ENCODE results near the gene DIP2B. TPM values are rescaled to one million over a fixed set of nuclear protein-coding genes. Genes with fewer than 3 reads are reported as not detected.

DIP2B gene
- total and polyA plus RNA-seq, 2 of the 13 experiments (the other 11 are each of a cell fraction or from before 2014, with no cell fraction given) = 32.1 to 35.8 TPM

- TF ChIP-seq ZNF788 (CRISPR knock-in tag; IDR thresholded peaks at IDR 0.05; ENCODE audit: borderline replicate concordance) (no peak), MEIS2 (CRISPR knock-in tag; IDR thresholded peaks at IDR 0.05) (no peak), PCBP2 (optimal IDR thresholded peaks at IDR 0.05; ENCODE audit: low read depth, low read length, poor library complexity, severe bottlenecking) (no peak), ZBTB38 (CRISPR knock-in tag; IDR thresholded peaks at IDR 0.05) (no peak), KAT8 (CRISPR knock-in tag; IDR thresholded peaks at IDR 0.05) (0 out of 2 replicates have a peak, but pooled peaks have one; percentile 22), MYPOP (CRISPR knock-in tag; IDR thresholded peaks at IDR 0.05) (no peak), ZIK1 (CRISPR knock-in tag; IDR thresholded peaks at IDR 0.05; ENCODE audit: borderline replicate concordance, low read depth) (no peak), CEBPG (CRISPR knock-in tag; IDR thresholded peaks at IDR 0.05) (0 out of 2 replicates have a peak, but pooled peaks have one; percentile 13), YEATS4 (CRISPR knock-in tag; IDR thresholded peaks at IDR 0.05; ENCODE audit: borderline replicate concordance) (no peak), ZNF749 (CRISPR knock-in tag; IDR thresholded peaks at IDR 0.05; ENCODE audit: borderline replicate concordance) (no peak), ZNF563 (CRISPR knock-in tag; IDR thresholded peaks at IDR 0.05) (no peak), NR3C1 (CRISPR knock-in tag; IDR thresholded peaks at IDR 0.05) (no peak), SP140L (CRISPR knock-in tag; IDR thresholded peaks at IDR 0.05; ENCODE audit: borderline replicate concordance) (no peak), DNMT1 (CRISPR knock-in tag; IDR thresholded peaks at IDR 0.05) (no peak), SP5 (CRISPR knock-in tag; IDR thresholded peaks at IDR 0.05; ENCODE audit: borderline replicate concordance, low read depth) (no peak), TBL1XR1 (IDR thresholded peaks at IDR 0.05; ENCODE audit: borderline replicate concordance, low read length, partially characterized antibody) (peak; percentile 31), ZNF446 (CRISPR knock-in tag; IDR thresholded peaks at IDR 0.05) (no peak), HNRNPH1 (optimal IDR thresholded peaks at IDR 0.05; ENCODE audit: low read depth, low read length) (no peak), DR1 (CRISPR knock-in tag; IDR thresholded peaks at IDR 0.05) (no peak), STAT5B (CRISPR knock-in tag; IDR thresholded peaks at IDR 0.05) (no peak), TEAD3 (CRISPR knock-in tag; optimal IDR thresholded peaks at IDR 0.05; ENCODE audit: borderline replicate concordance) (peak; percentile 74), ZNF577 (CRISPR knock-in tag; IDR thresholded peaks at IDR 0.05; ENCODE audit: borderline replicate concordance, low read depth) (no peak), ZNF768 (CRISPR knock-in tag; IDR thresholded peaks at IDR 0.05) (no peak), KMT2A (CRISPR knock-in tag; IDR thresholded peaks at IDR 0.05) (no peak), ZNF235 (CRISPR knock-in tag; IDR thresholded peaks at IDR 0.05; ENCODE audit: borderline replicate concordance) (no peak), ATF3 (CRISPR knock-in tag; IDR thresholded peaks at IDR 0.05) (no peak), KLF9 (CRISPR knock-in tag; IDR thresholded peaks at IDR 0.05; ENCODE audit: low read depth) (no peak), ZNF580 (CRISPR knock-in tag; IDR thresholded peaks at IDR 0.05; ENCODE audit: borderline replicate concordance, low read depth) (no peak), MAFG (CRISPR knock-in tag; IDR thresholded peaks at IDR 0.05) (no peak), FOXK1 (CRISPR knock-in tag; IDR thresholded peaks at IDR 0.05; ENCODE audit: borderline replicate concordance, low read depth) (0 out of 2 replicates have a peak, but pooled peaks have one; percentile 30), ARHGAP35 (CRISPR knock-in tag; IDR thresholded peaks at IDR 0.05; ENCODE audit: borderline replicate concordance) (no peak)
Observed at GRCh38 chr12:50786498-50787231, 281.9 kb downstream of the DIP2B start (continued).
